Hematopoietic multipotent progenitor cell treated with erythropoietin and hydrocortisone succinate and interleukin-3 and kit ligand, for 15 days (in vitro differentiated cells): ENCODE data around the gene GATA5.
A peak's percentile ranks its signal among the peaks of the same experiment; 100 is the strongest.

ENCODE experiments used
- DNase-seq: peaks from one replicate; pipeline ENCODE4 v3.0.0-alpha.2; 2015; ENCODE audit warnings: low spot score

Gene GATA5, protein sequence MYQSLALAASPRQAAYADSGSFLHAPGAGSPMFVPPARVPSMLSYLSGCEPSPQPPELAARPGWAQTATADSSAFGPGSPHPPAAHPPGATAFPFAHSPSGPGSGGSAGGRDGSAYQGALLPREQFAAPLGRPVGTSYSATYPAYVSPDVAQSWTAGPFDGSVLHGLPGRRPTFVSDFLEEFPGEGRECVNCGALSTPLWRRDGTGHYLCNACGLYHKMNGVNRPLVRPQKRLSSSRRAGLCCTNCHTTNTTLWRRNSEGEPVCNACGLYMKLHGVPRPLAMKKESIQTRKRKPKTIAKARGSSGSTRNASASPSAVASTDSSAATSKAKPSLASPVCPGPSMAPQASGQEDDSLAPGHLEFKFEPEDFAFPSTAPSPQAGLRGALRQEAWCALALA

DNA sequence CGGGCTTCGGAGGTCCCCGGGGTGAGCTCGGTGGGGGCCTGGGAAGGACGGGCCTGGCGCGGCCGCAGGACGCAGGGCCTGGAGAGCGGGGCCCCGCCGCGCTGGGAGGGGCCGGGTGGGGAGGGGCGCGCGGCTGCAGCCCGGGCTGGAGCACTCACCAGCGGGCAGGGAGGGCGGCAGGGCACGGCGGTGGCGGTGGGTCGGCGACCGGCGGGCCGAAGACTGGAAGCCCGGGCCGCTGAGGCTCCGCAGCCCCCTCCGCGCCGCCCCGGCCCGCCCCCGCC lies at the start of gene GATA5:
TSS of gene GATA5 (minus strand) at position 224 of the 284 bp plus-strand sequence. CDS start 474 bp downstream, outside the sequence.
- no peak for DNase-seq

DNA sequence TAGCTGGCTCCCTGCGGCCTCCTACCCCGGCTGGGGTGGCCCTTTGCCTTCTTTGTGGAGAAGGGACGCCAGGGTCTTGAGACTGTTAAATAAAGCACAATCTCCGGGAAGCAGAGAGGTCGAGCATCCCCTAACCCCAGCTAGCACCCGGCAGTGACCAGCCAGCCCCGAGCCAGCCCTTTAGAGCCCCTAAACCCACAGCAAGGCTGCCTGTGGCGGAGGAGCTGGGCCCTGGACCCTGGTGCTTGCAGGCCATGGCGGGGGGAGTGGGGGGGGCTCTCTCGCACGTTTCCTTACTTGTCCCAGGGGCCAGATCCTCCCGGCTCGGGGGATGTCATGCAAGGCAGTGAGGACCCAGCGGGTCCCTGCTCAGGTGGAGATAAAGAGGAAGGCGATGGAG lies 49.2 kb upstream of the GATA5 start:
- DNase-seq: no peak

DNA sequence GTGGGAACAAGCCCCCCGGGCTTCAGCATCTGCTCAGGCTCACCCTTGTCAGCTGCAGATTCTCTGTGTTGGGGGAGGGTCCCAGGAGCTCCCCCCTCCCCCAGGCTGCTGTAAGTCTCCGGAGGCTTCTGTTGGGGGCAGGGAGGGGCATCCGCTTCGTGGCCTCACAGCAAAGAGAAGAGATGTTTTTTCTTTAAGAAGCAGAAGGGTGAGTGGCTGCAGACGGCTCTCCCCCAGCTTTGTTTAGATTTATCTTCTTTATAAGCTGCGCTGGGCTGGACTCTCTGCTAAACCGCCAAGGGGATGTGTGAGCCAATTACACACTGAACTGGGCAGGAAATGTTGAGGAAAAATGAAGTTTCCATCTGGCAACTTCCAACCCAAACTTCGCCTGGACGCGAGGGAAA lies 48.7 kb upstream of the GATA5 start:
- DNase-seq: no peak

DNA sequence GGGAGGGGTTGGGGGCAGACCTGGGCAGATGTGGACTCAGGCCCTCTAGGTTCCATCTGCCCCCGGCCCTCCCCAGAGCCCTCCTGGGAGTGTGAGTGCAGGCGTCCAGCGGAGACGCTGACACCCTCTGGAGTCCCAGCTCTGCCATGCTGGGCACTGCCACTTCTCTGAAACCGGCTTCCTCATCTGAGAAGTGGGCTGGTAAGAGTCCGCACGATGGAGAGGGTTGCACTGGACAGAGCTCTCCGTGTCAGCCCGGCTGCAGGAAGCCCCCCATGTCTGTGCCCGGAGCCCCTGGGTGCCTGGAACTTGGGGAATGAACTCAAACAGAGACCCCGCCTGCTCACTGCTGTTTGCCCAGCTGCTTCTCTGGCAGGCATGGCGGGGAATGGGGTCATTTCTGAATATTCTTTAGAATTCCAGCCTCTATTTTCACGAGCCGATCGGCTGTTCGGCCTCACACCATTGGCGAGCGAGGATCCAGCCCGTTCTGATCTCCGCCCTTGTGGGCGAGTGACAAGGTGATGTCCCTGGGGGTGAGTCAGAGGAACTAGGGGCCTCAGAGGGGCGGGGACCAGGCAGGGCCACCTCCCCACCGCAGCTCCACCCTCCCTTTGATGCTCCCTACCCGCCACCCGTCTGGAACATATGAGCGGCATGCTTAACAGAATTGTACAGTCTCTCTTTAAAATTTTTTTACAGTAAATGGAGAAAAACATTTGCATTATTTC lies 47.8 kb upstream of the GATA5 start:
- DNase-seq: peak; percentile 56

GRCh38 chr20:62522748-62523396 lies 47.1 kb upstream of the GATA5 start:
- DNase-seq: no peak

GRCh38 chr20:62519826-62520225 lies 44.0 kb upstream of the GATA5 start:
- no peak for DNase-seq

- no peak for DNase-seq
Observed at GRCh38 chr20:62518911-62519310, 43.1 kb upstream of the GATA5 start.

GRCh38 chr20:62517901-62518610 lies 42.3 kb upstream of the GATA5 start:
- DNase-seq: no peak

DNA sequence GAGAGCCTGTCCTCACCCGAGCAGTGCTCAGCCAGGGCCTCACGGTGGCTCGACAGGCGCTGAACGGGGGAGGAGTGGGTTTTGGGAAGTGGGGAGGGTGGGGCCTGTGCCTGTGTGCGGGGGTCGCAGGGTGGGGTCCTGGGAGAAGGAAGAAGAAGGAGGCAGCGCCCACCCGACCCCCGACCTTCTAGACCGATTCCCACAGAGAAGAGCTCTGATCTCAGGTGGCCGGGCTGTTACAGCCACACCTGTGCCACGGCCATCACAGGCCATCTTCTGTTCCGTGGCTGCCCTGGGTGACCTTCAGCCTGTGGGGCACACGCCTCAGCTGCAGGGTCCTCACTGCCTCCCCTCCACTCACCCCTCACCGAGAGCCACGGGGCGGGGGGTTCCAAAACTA lies 41.4 kb upstream of the GATA5 start:
- no peak for DNase-seq

DNA sequence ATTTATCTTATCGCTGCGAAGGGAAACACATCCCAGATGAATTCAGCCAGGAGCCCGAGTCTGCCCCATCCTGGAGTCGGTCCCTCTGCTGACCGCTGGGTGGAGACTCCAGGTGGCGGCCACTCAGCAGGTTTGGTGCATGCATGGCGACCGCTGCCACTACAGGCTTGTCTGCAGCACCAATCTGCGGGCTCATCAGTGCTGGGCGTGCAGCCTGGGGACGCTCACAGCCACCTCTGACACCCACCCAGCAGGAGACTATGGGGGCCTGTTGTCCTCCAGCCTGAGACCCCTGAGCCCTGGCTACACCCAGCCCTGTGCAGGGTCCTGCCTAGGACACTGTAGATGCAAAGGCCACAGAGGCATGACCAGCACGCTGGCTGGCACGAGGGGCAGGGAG lies 40.5 kb upstream of the GATA5 start:
- no peak for DNase-seq

GRCh38 chr20:62515826-62516225 lies 40.0 kb upstream of the GATA5 start:
- no peak for DNase-seq

DNA sequence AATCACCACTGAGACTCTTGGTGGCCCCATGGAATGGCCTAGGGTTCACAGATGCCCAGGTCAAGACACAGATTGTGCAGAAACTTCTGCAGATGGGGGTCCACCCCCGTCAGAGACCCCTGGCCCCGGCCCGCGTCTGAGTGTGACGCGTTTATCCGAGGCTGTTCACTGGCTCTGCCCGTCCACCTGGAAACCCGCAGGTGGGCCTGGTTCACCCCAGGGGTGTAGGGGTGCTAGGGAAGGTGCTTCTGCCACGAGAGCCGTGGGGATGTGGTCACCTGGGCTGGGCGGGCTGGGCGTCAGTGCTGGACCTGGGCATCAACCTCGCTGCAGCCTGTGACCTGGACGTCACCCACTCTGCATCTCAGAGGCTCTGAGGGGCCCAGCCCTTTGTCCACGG lies 39.5 kb upstream of the GATA5 start:
- DNase-seq: no peak

DNA sequence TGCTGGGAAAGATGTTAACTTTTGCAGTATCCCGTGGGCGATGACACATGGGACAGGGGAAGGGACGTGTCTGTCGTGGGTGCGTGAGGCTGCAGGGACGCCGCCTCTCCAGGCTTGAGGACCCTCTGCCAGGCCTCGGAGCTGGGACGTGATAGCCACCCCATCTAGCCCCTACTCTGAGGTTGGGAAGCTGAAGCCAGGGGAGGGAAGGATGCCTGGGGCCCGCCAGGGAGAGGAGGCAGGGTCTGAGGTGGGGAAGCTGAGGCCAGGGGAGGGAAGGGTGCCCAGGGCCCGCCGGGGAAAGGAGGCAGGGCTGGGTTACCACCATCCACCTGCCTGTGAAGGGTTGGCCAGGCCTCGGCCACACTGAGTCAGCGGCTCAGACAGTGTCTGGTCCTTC lies 38.2 kb upstream of the GATA5 start:
- no peak for DNase-seq

- DNase-seq: no peak
Observed at GRCh38 chr20:62511915-62512610, 36.3 kb upstream of the GATA5 start.

DNA sequence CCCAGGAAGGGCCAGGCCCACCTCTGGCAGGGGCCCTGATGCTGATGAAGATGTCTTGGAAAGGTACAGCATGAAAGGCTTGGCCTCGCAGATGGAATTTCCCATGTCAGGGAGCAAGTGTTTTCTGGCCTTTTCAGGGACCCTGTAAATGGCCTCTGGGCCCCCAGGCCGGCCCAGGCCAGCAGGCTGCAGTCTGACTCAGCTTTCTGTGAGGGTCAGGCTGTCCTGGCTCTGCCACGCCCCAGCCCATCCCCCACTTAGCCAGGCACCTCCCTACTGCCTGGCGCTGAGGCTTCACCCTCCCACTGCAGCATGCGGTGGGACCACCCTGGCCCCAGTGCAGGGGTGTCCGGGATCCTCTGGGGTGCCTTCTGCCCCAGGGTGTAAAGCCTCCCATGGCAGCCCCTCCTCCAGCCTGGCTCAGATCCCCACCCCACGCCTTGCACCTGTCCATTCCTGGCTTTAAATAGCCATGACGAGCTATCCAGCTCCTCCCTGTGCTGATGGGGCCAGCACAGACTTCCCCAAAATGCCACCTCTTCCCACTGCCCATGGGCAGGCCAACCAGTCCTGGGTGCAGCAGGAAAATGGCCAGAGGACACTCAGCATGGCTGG lies 35.6 kb upstream of the GATA5 start:
- no peak for DNase-seq

GRCh38 chr20:62508641-62509051 lies 32.9 kb upstream of the GATA5 start:
- no peak for DNase-seq

DNA sequence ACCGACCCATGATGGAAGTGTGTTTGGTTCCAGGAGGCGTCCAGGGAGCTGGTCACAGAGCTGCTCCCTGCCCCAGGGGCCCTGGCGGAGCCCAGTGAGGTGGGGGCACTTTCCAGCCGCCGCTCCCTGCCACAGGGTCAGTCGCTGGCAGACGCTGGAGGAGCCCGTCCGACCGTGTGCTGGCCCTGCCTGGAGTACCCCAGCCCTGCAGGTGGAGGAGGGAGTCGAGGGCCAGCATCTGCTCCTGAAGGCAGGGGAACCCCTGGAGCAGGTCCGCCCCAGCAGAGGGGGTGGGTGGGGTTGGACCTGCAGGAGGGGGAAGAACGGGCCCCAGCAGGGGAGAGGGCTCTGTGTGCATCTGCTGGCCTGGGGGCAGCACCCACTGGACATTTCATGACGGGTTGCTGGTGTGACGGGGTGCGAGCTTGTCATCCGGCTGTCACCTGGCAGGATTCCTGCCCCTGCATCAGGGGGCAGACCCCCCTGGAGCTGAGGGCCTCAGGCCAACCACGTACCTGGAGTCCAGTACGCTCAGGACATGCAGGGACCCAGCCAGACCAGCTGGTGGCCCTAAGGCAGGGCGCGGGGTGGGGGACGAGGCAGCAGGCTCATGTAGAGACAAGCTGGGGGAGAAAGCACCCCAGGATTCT lies 32.3 kb upstream of the GATA5 start:
- no peak for DNase-seq

DNA sequence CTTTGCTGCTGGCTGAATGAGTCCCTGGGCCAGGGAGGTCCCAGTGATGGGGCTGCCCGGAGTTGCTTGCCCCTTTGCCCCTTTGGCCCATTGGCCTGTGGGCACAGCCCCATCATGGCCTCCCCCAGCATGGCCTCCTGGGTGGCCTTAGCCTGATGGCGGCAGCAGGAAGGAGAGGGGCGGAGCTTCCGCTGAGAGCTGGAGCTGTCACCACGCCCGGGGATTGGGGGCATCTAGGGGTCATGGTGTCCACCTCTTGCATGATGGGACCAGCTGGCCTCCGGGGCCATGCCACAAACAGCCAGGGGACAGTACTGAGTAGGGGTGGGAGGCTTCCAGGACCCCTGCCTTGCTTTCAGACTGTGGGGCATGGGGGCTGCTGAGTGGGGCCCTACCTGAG lies 31.5 kb upstream of the GATA5 start:
- no peak for DNase-seq

GRCh38 chr20:62506791-62507190 lies 31.0 kb upstream of the GATA5 start:
- no peak for DNase-seq

- DNase-seq: no peak
Observed at GRCh38 chr20:62506087-62506486, 30.3 kb upstream of the GATA5 start.
